Measurements from ENCODE around the gene IL22.

Gene IL22

DNA sequence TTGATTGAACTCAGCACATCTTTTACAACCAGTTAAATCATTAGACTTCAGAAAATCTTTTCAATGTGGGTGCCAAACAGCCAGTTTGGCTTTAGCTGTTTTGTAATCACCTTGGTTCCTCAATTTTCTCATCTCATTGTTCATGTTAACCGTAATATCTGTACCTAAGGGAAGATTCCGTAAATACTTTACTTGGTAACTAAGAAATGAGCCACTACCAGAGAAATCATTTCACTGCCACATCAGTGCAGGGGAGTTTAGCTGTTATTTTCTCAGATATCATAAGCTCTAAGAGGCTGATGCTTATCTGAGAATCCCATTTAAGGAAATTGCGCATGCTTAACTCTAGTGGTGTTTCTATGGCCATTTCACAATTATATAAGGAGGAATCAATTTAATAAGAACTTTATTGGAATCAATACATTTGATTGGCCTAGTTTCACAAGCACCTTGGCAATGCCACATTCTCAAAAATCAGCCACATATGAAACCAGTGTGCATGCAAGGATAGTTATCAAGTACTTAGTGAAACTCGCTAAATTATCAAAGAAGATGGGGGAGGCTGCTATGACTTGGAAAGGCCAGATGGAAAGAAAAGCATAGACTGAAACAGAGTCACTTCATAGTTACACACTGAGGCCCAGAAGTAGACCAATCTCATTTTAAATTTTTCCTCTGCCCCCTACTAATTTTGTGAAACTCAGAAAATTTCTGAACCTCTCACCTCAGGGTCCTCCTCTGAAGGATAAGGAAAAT, 28.1 kb upstream of the IL22 start:
- Histone ChIP-seq H3K9me3 (no peaks in the 10 kb centered on the region), H3K4me3 (no peak overlapping the region), H3K4me1 (no peaks in the 10 kb centered on the region), H3K36me3 (no peaks in the 10 kb centered on the region), H3K27ac (no peak overlapping the region), H3K27me3 (no peaks in the 10 kb centered on the region)
- DNase-seq, result no peak
- no peak for TF ChIP-seq CTCF (IDR thresholded peaks at IDR 0.05)
- intact Hi-C loops (cut with DNase I; ENCODE audit: low total_unique reads), result no loop called here

DNA sequence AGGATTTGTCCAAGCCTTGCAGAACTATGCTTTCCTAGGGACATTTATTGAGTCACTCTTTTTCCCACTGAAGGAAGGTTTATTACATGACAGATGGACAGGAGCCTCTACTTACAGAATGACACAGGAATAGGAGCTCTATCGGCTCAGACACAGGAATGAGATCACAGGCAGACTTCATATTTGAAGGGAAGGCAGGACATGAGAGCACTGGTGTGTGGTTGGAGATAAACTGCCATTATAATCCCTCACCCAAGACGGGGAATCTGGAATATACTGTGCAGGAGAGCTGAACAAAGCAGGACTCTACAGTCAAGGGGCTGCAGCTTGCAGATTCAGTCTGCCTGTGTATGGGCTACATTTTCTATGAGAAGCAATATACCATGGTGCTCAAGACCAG, 26.8 kb upstream of the IL22 start:
- no peak overlapping the region for H3K27ac ChIP-seq
- intact Hi-C loops (cut with DNase I; ENCODE audit: low total_unique reads), result no loop called here
- no peaks in the 10 kb centered on the region for H3K4me1 ChIP-seq
- no peaks in the 10 kb centered on the region for H3K9me3 ChIP-seq
- no peaks in the 10 kb centered on the region for H3K36me3 ChIP-seq
- TF ChIP-seq CTCF (IDR thresholded peaks at IDR 0.05), result no peak
- H3K27me3 ChIP-seq, result no peaks in the 10 kb centered on the region
- DNase-seq, result no peak
- H3K4me3 ChIP-seq, result no peak overlapping the region

GRCh38 chr12:68279227-68280054, 26.0 kb upstream of the IL22 start:
- no peak overlapping the region for H3K4me3 ChIP-seq
- H3K36me3 ChIP-seq, result no peaks in the 10 kb centered on the region
- no peak for TF ChIP-seq CTCF (IDR thresholded peaks at IDR 0.05)
- no peaks in the 10 kb centered on the region for H3K27me3 ChIP-seq
- intact Hi-C loops (cut with DNase I; ENCODE audit: low total_unique reads), result no loop called here
- no peak for DNase-seq
- no peaks in the 10 kb centered on the region for H3K4me1 ChIP-seq
- no peaks in the 10 kb centered on the region for H3K9me3 ChIP-seq
- no peak overlapping the region for H3K27ac ChIP-seq

DNA sequence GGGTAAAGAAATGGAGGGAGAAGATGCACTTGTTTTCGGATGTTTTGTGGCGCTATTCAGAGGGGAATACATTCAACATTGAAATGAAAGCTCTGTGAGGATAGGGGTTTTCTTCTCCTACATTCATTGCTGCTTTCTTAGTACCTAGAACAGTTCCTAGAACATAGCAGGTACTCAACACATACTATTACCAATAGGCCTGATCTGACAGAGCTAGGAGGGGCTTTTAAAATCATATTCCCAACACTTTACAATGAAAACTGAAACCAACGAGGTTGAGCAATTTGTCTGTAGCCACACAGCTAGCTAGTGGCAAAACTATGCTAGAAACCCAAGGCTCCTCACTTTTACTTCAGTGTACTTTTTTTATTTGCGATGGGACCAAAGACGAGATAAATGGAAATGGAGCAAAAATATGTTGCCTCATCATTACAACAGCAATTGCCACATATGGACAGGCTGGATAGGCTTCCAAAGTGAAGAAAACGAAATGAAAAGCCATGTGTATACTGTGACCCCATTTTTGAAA, 23.1 kb upstream of the IL22 start:
- intact Hi-C loops (cut with DNase I; ENCODE audit: low total_unique reads), result no loop called here
- DNase-seq, result no peak

DNA sequence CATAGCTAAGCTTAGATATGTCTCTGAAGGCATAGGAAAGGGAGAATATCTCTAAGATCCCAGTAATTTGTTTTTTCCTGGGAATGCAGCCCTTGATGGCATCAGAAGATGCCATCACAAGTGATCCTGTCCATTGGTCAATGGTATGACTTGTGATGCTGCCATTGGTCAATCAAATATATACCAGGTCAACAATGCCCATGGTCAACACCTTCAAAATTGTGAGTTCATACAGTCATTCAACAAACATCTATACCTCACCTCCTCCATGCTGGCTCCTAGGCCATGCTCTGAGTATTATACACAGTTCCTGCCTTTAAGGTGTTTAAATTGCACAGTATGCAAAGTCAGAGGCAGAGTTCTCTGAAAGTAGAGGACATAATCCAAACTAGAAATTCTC, 19.3 kb upstream of the IL22 start:
- H3K27me3 ChIP-seq, result no peaks in the 10 kb centered on the region

More for the DNA sequence above, 23.1 kb upstream of the IL22 start:
- no peaks in the 10 kb centered on the region for H3K36me3 ChIP-seq
- H3K27ac ChIP-seq, result no peak overlapping the region
- TF ChIP-seq CTCF (IDR thresholded peaks at IDR 0.05), result no peak
- no peak overlapping the region for H3K4me3 ChIP-seq
- no peaks in the 10 kb centered on the region for H3K27me3 ChIP-seq
- H3K4me1 ChIP-seq, result no peaks in the 10 kb centered on the region
- H3K9me3 ChIP-seq, result no peaks in the 10 kb centered on the region

More for the DNA sequence above, 19.3 kb upstream of the IL22 start:
- no peak overlapping the region for H3K27ac ChIP-seq
- H3K4me1 ChIP-seq, result peaks cover 0 to 5% (median 0%) of the 10 kb centered on the region in 4 donors
- no peak overlapping the region for H3K4me3 ChIP-seq
- no peak for DNase-seq
- no peak for TF ChIP-seq CTCF (IDR thresholded peaks at IDR 0.05)
- no peaks in the 10 kb centered on the region for H3K36me3 ChIP-seq
- intact Hi-C loops (cut with DNase I; ENCODE audit: low total_unique reads), result no loop called here
- no peaks in the 10 kb centered on the region for H3K9me3 ChIP-seq

All from tibial artery (tissue), 4 donors.